Measurements from ENCODE around the gene PDE4D.
"Not testable (repeated sequence)": the region's sequence is repeated elsewhere in the genome, so short reads cannot be mapped to it uniquely, and the experiment has no call there.

Gene PDE4D

DNA sequence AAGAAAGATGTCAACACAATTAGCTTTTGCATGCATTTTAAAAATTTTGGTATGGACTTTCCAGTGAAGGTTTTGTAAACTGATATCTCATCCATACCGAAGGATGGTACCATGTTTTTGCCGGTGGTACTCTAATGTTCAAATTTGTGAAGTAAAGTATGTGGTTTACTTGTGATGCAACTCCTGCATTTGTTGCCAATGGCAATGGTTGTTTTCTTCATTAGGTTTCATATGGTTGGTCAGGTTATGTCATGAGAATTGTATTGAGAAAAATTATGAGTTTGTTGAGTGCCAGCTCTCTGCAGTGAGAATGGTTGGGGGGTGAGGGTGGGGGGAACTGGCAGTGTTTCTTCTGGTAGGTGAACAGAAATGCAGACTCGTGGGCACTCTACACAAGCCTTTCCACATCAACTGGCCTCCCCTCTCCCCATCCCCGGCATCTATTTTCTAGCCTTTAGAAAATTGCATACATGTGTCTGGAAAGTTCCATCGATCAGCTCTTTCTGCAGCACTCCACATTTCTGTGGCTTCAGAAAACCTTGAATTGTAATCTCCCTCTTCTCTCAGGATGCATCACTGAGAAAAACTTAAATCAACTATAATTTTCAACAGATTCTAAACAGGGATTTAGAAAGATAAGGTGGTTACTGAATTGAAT, 107.7 kb downstream of the PDE4D start:
- no peak for DNase-seq (ENCODE audit: extremely low spot score)
- CTCF ChIA-PET: no interaction called here

DNA sequence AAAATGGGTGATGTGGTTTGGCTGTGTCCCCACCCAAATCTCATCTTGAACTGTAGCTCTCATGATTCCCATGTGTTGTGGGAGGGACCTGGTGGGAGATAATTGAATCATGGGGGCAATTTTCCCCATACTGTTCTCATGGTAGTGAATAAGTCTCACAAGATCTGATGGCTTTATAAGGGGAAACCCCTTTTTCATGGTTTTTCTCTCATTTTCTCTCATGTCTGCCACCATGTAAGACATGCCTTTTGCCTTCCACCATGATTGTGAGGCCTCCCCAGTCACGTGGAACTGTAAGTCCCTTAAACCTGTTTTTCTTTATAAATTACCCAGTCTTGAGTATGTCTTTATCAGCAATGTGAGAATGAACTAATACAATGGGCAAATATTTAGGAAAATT, 108.8 kb downstream of the PDE4D start:
- CTCF ChIA-PET; DNase-seq (ENCODE audit: extremely low spot score); POLR2A ChIA-PET: not testable (repeated sequence)

More for the DNA sequence above, 107.7 kb downstream of the PDE4D start:
- POLR2A ChIA-PET: no interaction called here
- TF ChIP-seq LEF1 (IDR thresholded peaks at IDR 0.05; ENCODE audit: borderline replicate concordance) (no peak), BHLHE40 (IDR thresholded peaks at IDR 0.05; ENCODE audit: borderline replicate concordance) (no peak), HDGF (IDR thresholded peaks at IDR 0.05; ENCODE audit: borderline replicate concordance) (no peak), SP1 (IDR thresholded peaks at IDR 0.05) (no peak), FOXK2 (IDR thresholded peaks at IDR 0.05) (no peak), TARDBP (IDR thresholded peaks at IDR 0.05) (no peak), ELF4 (IDR thresholded peaks at IDR 0.05) (no peak), FOXA1 (IDR thresholded peaks at IDR 0.05) (no peak), ZNF384 (IDR thresholded peaks at IDR 0.05) (no peak), ARNT (IDR thresholded peaks at IDR 0.05) (no peak), CTBP1 (IDR thresholded peaks at IDR 0.05; ENCODE audit: borderline replicate concordance) (no peak), L3MBTL2 (conservative IDR thresholded peaks at IDR 0.05) (no peak), SUZ12 (IDR thresholded peaks at IDR 0.05) (no peak), NFRKB (IDR thresholded peaks at IDR 0.05) (no peak), FOXM1 (IDR thresholded peaks at IDR 0.05; ENCODE audit: borderline replicate concordance) (no peak)
- TF ChIP-seq, protein P1, sequence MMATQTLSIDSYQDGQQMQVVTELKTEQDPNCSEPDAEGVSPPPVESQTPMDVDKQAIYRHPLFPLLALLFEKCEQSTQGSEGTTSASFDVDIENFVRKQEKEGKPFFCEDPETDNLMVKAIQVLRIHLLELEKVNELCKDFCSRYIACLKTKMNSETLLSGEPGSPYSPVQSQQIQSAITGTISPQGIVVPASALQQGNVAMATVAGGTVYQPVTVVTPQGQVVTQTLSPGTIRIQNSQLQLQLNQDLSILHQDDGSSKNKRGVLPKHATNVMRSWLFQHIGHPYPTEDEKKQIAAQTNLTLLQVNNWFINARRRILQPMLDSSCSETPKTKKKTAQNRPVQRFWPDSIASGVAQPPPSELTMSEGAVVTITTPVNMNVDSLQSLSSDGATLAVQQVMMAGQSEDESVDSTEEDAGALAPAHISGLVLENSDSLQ (IDR thresholded peaks at IDR 0.05): no peak

DNA sequence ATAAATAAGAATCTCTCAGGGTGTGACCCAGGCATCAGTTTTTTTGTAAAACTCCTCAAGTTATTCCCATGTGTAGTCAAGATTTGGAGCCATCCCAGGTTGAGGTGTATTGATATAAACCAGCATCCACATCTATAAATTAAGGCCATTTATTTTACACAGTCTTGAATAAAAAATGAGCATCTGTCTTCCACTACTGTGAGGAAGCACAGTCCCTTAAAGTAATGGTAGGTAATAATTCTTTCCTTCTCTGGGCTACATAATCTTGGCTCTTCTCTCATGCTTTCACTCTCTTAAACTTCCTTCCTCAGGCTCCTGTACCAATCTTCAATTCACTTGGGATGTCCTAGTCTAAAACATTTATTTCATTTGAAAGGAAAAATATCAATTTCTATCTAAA, 110.3 kb downstream of the PDE4D start:
- no peak for DNase-seq (ENCODE audit: extremely low spot score)
- TF ChIP-seq NFRKB (IDR thresholded peaks at IDR 0.05) (no peak), FOXM1 (IDR thresholded peaks at IDR 0.05; ENCODE audit: borderline replicate concordance) (no peak), TARDBP (IDR thresholded peaks at IDR 0.05) (no peak), FOXK2 (IDR thresholded peaks at IDR 0.05) (no peak), ZNF384 (IDR thresholded peaks at IDR 0.05) (no peak), FOXA1 (IDR thresholded peaks at IDR 0.05) (no peak), SUZ12 (IDR thresholded peaks at IDR 0.05) (no peak), ARNT (IDR thresholded peaks at IDR 0.05) (no peak), L3MBTL2 (conservative IDR thresholded peaks at IDR 0.05) (no peak), LEF1 (IDR thresholded peaks at IDR 0.05; ENCODE audit: borderline replicate concordance) (no peak), BHLHE40 (IDR thresholded peaks at IDR 0.05; ENCODE audit: borderline replicate concordance) (no peak), HDGF (IDR thresholded peaks at IDR 0.05; ENCODE audit: borderline replicate concordance) (no peak), CTBP1 (IDR thresholded peaks at IDR 0.05; ENCODE audit: borderline replicate concordance) (no peak), ELF4 (IDR thresholded peaks at IDR 0.05) (no peak), SP1 (IDR thresholded peaks at IDR 0.05) (no peak)
- CTCF ChIA-PET: interaction anchor here (0.6 kb wide), 1 partner anchor 1620 kb away, joined by 3 read pairs; no protein-coding TSS in a partner anchor
- POLR2A ChIA-PET: no interaction called here

DNA sequence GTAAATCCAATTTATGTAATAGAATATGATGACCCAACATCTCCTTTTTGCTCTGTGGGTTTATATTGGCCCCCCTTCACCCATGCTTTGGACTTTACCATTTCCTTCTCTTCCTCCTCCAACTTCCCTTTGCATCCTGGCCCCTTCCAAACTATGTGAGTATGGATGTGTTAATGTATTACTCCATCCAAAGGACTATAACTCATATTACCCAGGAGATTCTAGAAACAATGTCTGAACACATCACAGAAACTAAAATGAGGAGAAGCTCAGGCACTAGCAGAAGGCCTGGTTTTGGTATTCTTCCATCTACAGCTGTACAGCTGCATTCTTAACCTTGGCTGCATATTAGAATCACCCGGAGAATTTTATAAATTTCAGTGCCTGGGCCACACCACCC, 110.7 kb downstream of the PDE4D start:
- CTCF ChIA-PET: no interaction called here
- TF ChIP-seq FOXA1 (IDR thresholded peaks at IDR 0.05) (no peak), SP1 (IDR thresholded peaks at IDR 0.05) (no peak)
- POLR2A ChIA-PET: no interaction called here
- DNase-seq (ENCODE audit: extremely low spot score): no peak

DNA sequence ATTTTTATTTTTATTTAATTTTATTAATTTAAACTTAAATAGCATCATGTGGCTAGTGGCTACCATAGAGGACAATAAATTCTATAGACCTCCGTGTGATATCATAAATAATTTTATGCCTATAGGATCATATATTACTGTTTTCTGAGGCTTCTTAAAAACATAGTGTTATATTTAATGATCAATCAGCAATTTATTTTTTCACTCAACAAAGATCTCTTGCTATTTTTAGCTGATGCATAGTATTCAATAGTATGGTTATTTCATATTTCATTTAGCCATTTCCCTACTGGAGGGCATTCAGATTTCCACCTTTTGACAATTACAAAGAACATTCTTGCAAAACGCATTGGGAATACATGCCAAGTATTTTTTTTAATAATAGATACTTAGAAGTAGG, 114.1 kb downstream of the PDE4D start:
- DNase-seq (ENCODE audit: extremely low spot score): no peak
- TF ChIP-seq FOXM1 (IDR thresholded peaks at IDR 0.05; ENCODE audit: borderline replicate concordance) (no peak), L3MBTL2 (conservative IDR thresholded peaks at IDR 0.05) (no peak), TARDBP (IDR thresholded peaks at IDR 0.05) (no peak)
- POLR2A ChIA-PET: no interaction called here
- CTCF ChIA-PET: interaction anchor here (0.6 kb wide), 1 partner anchor 566 kb away, joined by 4 read pairs; no protein-coding TSS in a partner anchor

DNA sequence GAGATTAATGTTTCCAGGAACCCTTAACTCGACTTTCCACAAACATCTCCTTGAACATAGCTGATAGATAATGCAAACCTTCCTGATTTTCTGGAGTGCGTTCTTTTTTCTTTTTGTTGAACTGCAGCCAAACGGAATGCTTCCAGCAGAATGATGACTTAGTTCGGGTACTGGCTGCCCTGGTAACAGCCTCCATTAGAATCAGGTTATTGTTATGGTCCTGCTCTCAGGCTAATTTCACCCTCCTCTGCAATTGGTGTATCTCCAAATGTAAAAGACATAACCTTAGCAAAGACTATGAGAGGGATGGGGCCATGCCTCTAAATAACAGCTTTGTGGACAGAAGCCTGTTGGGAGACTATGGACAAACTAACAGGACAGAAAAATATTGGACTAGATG, 116.5 kb downstream of the PDE4D start:
- TF ChIP-seq, protein P1 (IDR thresholded peaks at IDR 0.05): no peak
- TF ChIP-seq BHLHE40 (IDR thresholded peaks at IDR 0.05; ENCODE audit: borderline replicate concordance) (no peak), NFRKB (IDR thresholded peaks at IDR 0.05) (no peak), ELF4 (IDR thresholded peaks at IDR 0.05) (no peak), SUZ12 (IDR thresholded peaks at IDR 0.05) (no peak), SP1 (IDR thresholded peaks at IDR 0.05) (no peak), LEF1 (IDR thresholded peaks at IDR 0.05; ENCODE audit: borderline replicate concordance) (no peak), ZNF384 (IDR thresholded peaks at IDR 0.05) (no peak), TARDBP (IDR thresholded peaks at IDR 0.05) (no peak), FOXM1 (IDR thresholded peaks at IDR 0.05; ENCODE audit: borderline replicate concordance) (no peak), FOXK2 (IDR thresholded peaks at IDR 0.05) (no peak), ARNT (IDR thresholded peaks at IDR 0.05) (no peak), L3MBTL2 (conservative IDR thresholded peaks at IDR 0.05) (no peak), HDGF (IDR thresholded peaks at IDR 0.05; ENCODE audit: borderline replicate concordance) (no peak), FOXA1 (IDR thresholded peaks at IDR 0.05) (no peak), CTBP1 (IDR thresholded peaks at IDR 0.05; ENCODE audit: borderline replicate concordance) (no peak)
- DNase-seq (ENCODE audit: extremely low spot score): no peak
- ChIA-PET CTCF (no interaction called here), POLR2A (no interaction called here)

DNA sequence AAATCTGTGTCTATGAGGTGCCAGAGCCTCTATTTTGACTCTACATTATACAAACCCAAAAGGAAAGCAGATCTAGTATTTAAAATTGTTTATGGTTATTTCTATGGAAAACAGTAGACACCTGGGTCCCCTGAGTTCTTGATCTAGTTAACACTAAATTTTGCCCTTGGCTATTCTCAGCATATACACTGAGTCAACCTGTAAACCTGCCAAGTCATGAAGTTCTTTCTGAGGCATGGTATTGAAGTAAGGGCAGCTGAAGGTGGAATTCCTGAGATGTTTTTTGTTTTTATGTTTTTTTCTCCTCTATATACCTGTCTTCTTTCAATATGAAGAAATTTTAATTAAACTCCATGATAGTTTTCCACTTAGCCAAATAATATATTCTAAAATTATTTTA, 120.2 kb downstream of the PDE4D start:
- TF ChIP-seq SUZ12 (IDR thresholded peaks at IDR 0.05) (no peak), ARNT (IDR thresholded peaks at IDR 0.05) (no peak), HDGF (IDR thresholded peaks at IDR 0.05; ENCODE audit: borderline replicate concordance) (no peak), SP1 (IDR thresholded peaks at IDR 0.05) (no peak), FOXA1 (IDR thresholded peaks at IDR 0.05) (no peak), NFRKB (IDR thresholded peaks at IDR 0.05) (no peak), LEF1 (IDR thresholded peaks at IDR 0.05; ENCODE audit: borderline replicate concordance) (no peak), ELF4 (IDR thresholded peaks at IDR 0.05) (no peak), TARDBP (IDR thresholded peaks at IDR 0.05) (no peak), BHLHE40 (IDR thresholded peaks at IDR 0.05; ENCODE audit: borderline replicate concordance) (no peak), FOXK2 (IDR thresholded peaks at IDR 0.05) (no peak), CTBP1 (IDR thresholded peaks at IDR 0.05; ENCODE audit: borderline replicate concordance) (no peak), FOXM1 (IDR thresholded peaks at IDR 0.05; ENCODE audit: borderline replicate concordance) (no peak), ZNF384 (IDR thresholded peaks at IDR 0.05) (no peak), L3MBTL2 (conservative IDR thresholded peaks at IDR 0.05) (no peak)
- TF ChIP-seq, protein P1 (IDR thresholded peaks at IDR 0.05): no peak
- no peak for DNase-seq (ENCODE audit: extremely low spot score)
- ChIA-PET CTCF (no interaction called here), POLR2A (no interaction called here)

All from HEK293T (cell line).